IMR-90 (cell line): ENCODE data around the gene NCR1. TPM values are rescaled to one million over a fixed set of nuclear protein-coding genes. Genes with fewer than 3 reads are reported as not detected.
"Not testable (repeated sequence)": the region's sequence is repeated elsewhere in the genome, so short reads cannot be mapped to it uniquely, and the experiment has no call there.

Experiments
- ATAC-seq: fragments of 200-7000 bp; cut with Tn5 transposase; 2 replicates; pipeline ENCODE4 v1.9.1; 2020; ENCODE audit warnings: low read depth, mild to moderate bottlenecking, moderate library complexity
- BruUV-seq: library from RNA; stranded (reverse); fragments of 400-500 nt; replicated peaks from 2 replicates; lab custom pipeline; 2021; lab: Mats Ljungman, UMichigan
- CTCF ChIA-PET: fragments of 300-600 bp; formaldehyde crosslinking; extraction: SDS; loops from one replicate; lab custom pipeline; 2021; ENCODE audit warnings: antibody characterized with exemption; lab: Yijun Ruan, JAX
- POLR2A ChIA-PET: fragments of 300-600 bp; sonication (Branson Sonifier 250); formaldehyde crosslinking; loops from one replicate; lab custom pipeline; 2022; ENCODE audit warnings: antibody characterized with exemption; ENCODE audit not compliant: unreplicated experiment; lab: Charles Lee
- DNase-seq: peaks from one replicate; pipeline ENCODE4 v3.0.0; 2013
- H2AFZ ChIP-seq: replicated peaks from 2 replicates; pipeline ENCODE3; 2013; ENCODE audit warnings: low read length, mild to moderate bottlenecking; ENCODE audit not compliant: poor library complexity
- H2AK5ac ChIP-seq: 2 replicates; pipeline ENCODE4 v1.6.1; 2013; ENCODE audit warnings: low read depth, low read length, inconsistent platforms
- H2AK9ac ChIP-seq: replicated peaks from 2 replicates; pipeline ENCODE3; 2013; ENCODE audit warnings: mild to moderate bottlenecking, low read depth, low read length, moderate library complexity; ENCODE audit not compliant: poor library complexity
- H2BK120ac ChIP-seq: 2 replicates; pipeline ENCODE4 v1.6.1; 2013; ENCODE audit warnings: low read depth, low read length, inconsistent platforms
- H2BK15ac ChIP-seq: 3 replicates; pipeline ENCODE4 v1.6.1; 2013; ENCODE audit warnings: low read depth, low read length, inconsistent platforms
- H2BK20ac ChIP-seq: 2 replicates; pipeline ENCODE4 v1.6.1; 2013; ENCODE audit warnings: low read depth, mild to moderate bottlenecking, inconsistent platforms, low read length, moderate library complexity
- H2BK5ac ChIP-seq: 2 replicates; pipeline ENCODE4 v1.6.1; 2013; ENCODE audit warnings: mild to moderate bottlenecking, low read depth, low read length, inconsistent platforms; ENCODE audit not compliant: poor library complexity, severe bottlenecking
- H3K14ac ChIP-seq: replicated peaks from 2 replicates; pipeline ENCODE4 v1.6.1; 2013; ENCODE audit warnings: low read depth, low read length, inconsistent platforms
- H3K18ac ChIP-seq: 2 replicates; pipeline ENCODE4 v1.6.1; 2013; ENCODE audit warnings: low read depth, low read length, control low read depth
- H3K23ac ChIP-seq: 2 replicates; pipeline ENCODE4 v1.6.1; 2013; ENCODE audit warnings: low read depth, low read length, inconsistent platforms
- H3K27ac ChIP-seq: 2 replicates; pipeline ENCODE4 v1.5.1; 2013; ENCODE audit warnings: mild to moderate bottlenecking, control low read depth, low read length; ENCODE audit not compliant: insufficient read depth
- H3K27me3 ChIP-seq: 2 replicates; pipeline ENCODE4 v1.6.1; 2013; ENCODE audit warnings: low read length; ENCODE audit not compliant: control insufficient read depth, insufficient read depth
- H3K36me3 ChIP-seq: 2 replicates; pipeline ENCODE4 v1.6.1; 2013; ENCODE audit warnings: low read length, mixed read lengths; ENCODE audit not compliant: control insufficient read depth, insufficient read depth
- H3K4ac ChIP-seq: 2 replicates; pipeline ENCODE4 v1.6.1; 2013; ENCODE audit warnings: low read depth, low read length, inconsistent platforms
- H3K4me1 ChIP-seq: 2 replicates; pipeline ENCODE4 v1.6.1; 2013; ENCODE audit warnings: low read length, mixed read lengths; ENCODE audit not compliant: control insufficient read depth, insufficient read depth
- H3K4me2 ChIP-seq: 2 replicates; pipeline ENCODE4 v1.6.1; 2013; ENCODE audit warnings: low read depth, mild to moderate bottlenecking, control low read depth, low read length, moderate library complexity
- H3K4me3 ChIP-seq: 2 replicates; pipeline ENCODE4 v1.5.1; 2013; ENCODE audit warnings: low read depth, mild to moderate bottlenecking, control low read depth, low read length, moderate library complexity; ENCODE audit not compliant: insufficient read depth
- H3K56ac ChIP-seq: 2 replicates; pipeline ENCODE4 v1.6.1; 2013; ENCODE audit warnings: low read length, inconsistent platforms; ENCODE audit not compliant: insufficient read depth; ENCODE audit errors: extremely low read depth
- H3K79me1 ChIP-seq, 2 experiments: 2 replicates each; pipeline ENCODE4 v1.6.1; 2013; ENCODE audit warnings: low read length in 2 of 2, inconsistent platforms in 1 of 2, low read depth in 1 of 2
- H3K9ac ChIP-seq: 2 replicates; pipeline ENCODE4 v1.6.1; 2013; ENCODE audit warnings: low read depth, low read length, control low read depth
- H3K9me1 ChIP-seq: 2 replicates; pipeline ENCODE4 v1.6.1; 2013; ENCODE audit warnings: low read length, inconsistent platforms; ENCODE audit not compliant: insufficient read depth
- H3K9me3 ChIP-seq: 2 replicates; pipeline ENCODE4 v1.6.1; 2013; ENCODE audit warnings: low read length; ENCODE audit not compliant: control insufficient read depth, insufficient read depth
- H4K20me1 ChIP-seq: 2 replicates; pipeline ENCODE4 v1.6.1; 2013; ENCODE audit warnings: low read length, inconsistent platforms; ENCODE audit not compliant: insufficient read depth
- H4K5ac ChIP-seq: 2 replicates; pipeline ENCODE4 v1.6.1; 2013; ENCODE audit warnings: mild to moderate bottlenecking, low read depth, low read length, control low read depth
- H4K8ac ChIP-seq, 2 experiments: 2 replicates each; pipeline ENCODE4 v1.6.1; 2013; ENCODE audit warnings: low read depth in 2 of 2, low read length in 2 of 2, control low read depth in 1 of 2, inconsistent platforms in 1 of 2
- H4K91ac ChIP-seq: 2 replicates; pipeline ENCODE4 v1.6.1; 2013; ENCODE audit warnings: low read depth, low read length, inconsistent platforms; ENCODE audit not compliant: insufficient read depth
- BHLHE40 ChIP-seq: fragments of 150-350 bp; IDR thresholded peaks from 2 replicates; pipeline ENCODE4 v1.6.1; 2016; ENCODE audit warnings: mild to moderate bottlenecking, low read depth, low read length
- CEBPB ChIP-seq: IDR thresholded peaks from 2 replicates; pipeline ENCODE4 v1.6.1; 2012; ENCODE audit warnings: low read depth, low read length, improper control_type of control experiment
- ELK1 ChIP-seq: fragments of 150-350 bp; IDR thresholded peaks from 2 replicates; pipeline ENCODE4 v1.6.1; 2016; ENCODE audit warnings: low read depth, mild to moderate bottlenecking, low read length, moderate library complexity, borderline replicate concordance
- FOS ChIP-seq: fragments of 150-350 bp; IDR thresholded peaks from 2 replicates; pipeline ENCODE4 v1.6.1; 2016; ENCODE audit warnings: low read depth, low read length
- MAZ ChIP-seq: IDR thresholded peaks from 2 replicates; pipeline ENCODE4 v1.6.1; 2012; ENCODE audit warnings: low read depth, mild to moderate bottlenecking, low read length, improper control_type of control experiment, moderate library complexity, borderline replicate concordance
- NFE2L2 ChIP-seq: fragments of 150-350 bp; IDR thresholded peaks from 2 replicates; pipeline ENCODE4 v1.6.1; 2016; ENCODE audit warnings: low read depth, mild to moderate bottlenecking, low read length
- POLR2A ChIP-seq: IDR thresholded peaks from 2 replicates; pipeline ENCODE4 v1.6.1; 2012; ENCODE audit warnings: mild to moderate bottlenecking, low read depth, low read length
- RCOR1 ChIP-seq: IDR thresholded peaks from 2 replicates; pipeline ENCODE4 v1.6.1; 2012; ENCODE audit warnings: mild to moderate bottlenecking, low read length, improper control_type of control experiment; ENCODE audit not compliant: insufficient replicate concordance
- SMC3 ChIP-seq: fragments of 150-350 bp; IDR thresholded peaks from 2 replicates; pipeline ENCODE4 v1.6.1; 2016; ENCODE audit warnings: low read depth, mild to moderate bottlenecking, antibody characterized with exemption, low read length, moderate library complexity
- WGBS, 2 experiments: methylation state at CpG; one replicate each; pipeline versions ENCODE4 v1.1.5 to v1.1.7; 2013; ENCODE audit warnings: missing lambda C conversion rate in 2 of 2; ENCODE audit not compliant: insufficient read length in 1 of 2; ENCODE audit errors: extremely low coverage in 2 of 2; 5-methylcytosine and 5-hydroxymethylcytosine counted together
- dilution Hi-C: fragments of 300-500 bp; cut with HindIII; formaldehyde crosslinking; loops from one replicate; pipeline ENCODE4 v1.14.3; 2018; ENCODE audit warnings: low sequenced_read_pairs; ENCODE audit not compliant: unreplicated experiment
- in situ Hi-C: fragments of 300-500 bp; cut with MboI; formaldehyde crosslinking; loops from 3 replicates; pipeline ENCODE4 v1.14.3; 2019; ENCODE audit warnings: low sequenced_read_pairs, inconsistent platforms, mixed read lengths
- intact Hi-C: fragments of 100-400 bp; cut with micrococcal nuclease; formaldehyde crosslinking; loops from 2 replicates; pipeline ENCODE4 v1.10.0; 2022
- polyA plus RNA-seq, 3 experiments: library from polyadenylated mRNA; depleted of rRNA; stranded (reverse); fragments of >200 nt; gene quantifications; 2 replicates each; pipeline ENCODE4 v1.2.3, GENCODE V29; 2012; ENCODE audit warnings: low replicate concordance in 1 of 3
- total RNA-seq: library from RNA; depleted of rRNA; stranded (reverse); fragments of >200 nt; gene quantifications from 2 replicates; pipeline ENCODE4 v1.2.3, GENCODE V29; 2012

NCR1 gene
- total and polyA plus RNA-seq, 2 of the 4 experiments (the other 2 are of a cell fraction): not detected

GRCh38 chr19:54896036-54896435 lies 9.9 kb upstream of the NCR1 start:
- in situ Hi-C loops: no loop called here
- H3K27ac ChIP-seq: no peak overlapping the region
- no peak overlapping the region for H2BK5ac ChIP-seq
- H3K18ac ChIP-seq: no peak overlapping the region
- no TSS peak for BruUV-seq
- H2BK120ac ChIP-seq: no peak overlapping the region
- no peak overlapping the region for H2AFZ ChIP-seq
- no peak overlapping the region for H4K8ac ChIP-seq
- ATAC-seq: no peak
- no peak overlapping the region for H3K9ac ChIP-seq
- no peak overlapping the region for H2BK15ac ChIP-seq
- TF ChIP-seq FOS (no peak), SMC3 (no peak), ELK1 (no peak), MAZ (no peak), BHLHE40 (no peak), RCOR1 (no peak), NFE2L2 (no peak), POLR2A (no peak), CEBPB (no peak)
- intact Hi-C loops: no loop called here
- H3K4ac ChIP-seq: no peak overlapping the region
- no peak overlapping the region for H3K23ac ChIP-seq
- no peaks in the 10 kb centered on the region for H3K9me1 ChIP-seq
- no peak overlapping the region for H3K4me2 ChIP-seq
- WGBS, 2 experiments: 60% methylated on average over 1 of the region's 2 CpGs; no CpG with 5 or more reads in 1 of the 2 experiments
- CTCF ChIA-PET: no interaction called here
- no peaks in the 10 kb centered on the region for H3K4me1 ChIP-seq
- H2AK5ac ChIP-seq: no peak overlapping the region
- no peak for DNase-seq
- no peaks in the 10 kb centered on the region for H3K36me3 ChIP-seq
- H3K9me3 ChIP-seq: peaks cover 10% of the 10 kb centered on the region
- no peak overlapping the region for H2BK20ac ChIP-seq
- H3K79me1 ChIP-seq: no peaks in the 10 kb centered on the region
- dilution Hi-C loops: no loop called here
- no peak overlapping the region for H3K14ac ChIP-seq
- H4K91ac ChIP-seq: no peak overlapping the region
- no peaks in the 10 kb centered on the region for H3K27me3 ChIP-seq
- H3K56ac ChIP-seq: no peak overlapping the region
- H4K5ac ChIP-seq: no peak overlapping the region
- no peak overlapping the region for H2AK9ac ChIP-seq
- H4K20me1 ChIP-seq: no peaks in the 10 kb centered on the region
- POLR2A ChIA-PET: no interaction called here
- H3K4me3 ChIP-seq: no peak overlapping the region

DNA sequence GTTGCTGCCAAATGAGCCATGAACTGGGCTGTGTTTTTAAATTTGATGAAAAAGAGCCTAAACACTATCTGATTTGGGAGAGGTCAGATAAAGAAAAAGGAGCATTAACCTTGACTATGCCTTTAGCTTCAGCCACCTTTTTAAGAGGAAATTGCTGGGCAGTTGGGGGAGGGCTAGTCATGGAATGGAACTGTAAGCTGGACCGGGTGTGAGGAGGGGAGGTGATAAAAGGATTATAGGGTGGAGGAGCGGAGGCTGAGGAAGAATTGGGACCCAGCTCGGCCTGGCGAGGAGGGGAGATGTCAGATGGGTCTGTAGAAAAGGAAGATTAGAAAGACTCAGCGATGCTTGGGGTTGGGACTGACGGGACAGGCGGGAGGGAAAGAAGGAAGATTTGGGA lies 7.3 kb upstream of the NCR1 start:
- H4K91ac ChIP-seq, H3K4me1 ChIP-seq, H2BK5ac ChIP-seq, H3K18ac ChIP-seq, H3K4me3 ChIP-seq, H3K9me3 ChIP-seq, in situ Hi-C loops, POLR2A ChIA-PET, H3K14ac ChIP-seq, H3K56ac ChIP-seq, H3K23ac ChIP-seq, H3K9me1 ChIP-seq, H3K4ac ChIP-seq, H3K27me3 ChIP-seq, H2AK5ac ChIP-seq, H3K27ac ChIP-seq, dilution Hi-C loops, ATAC-seq, H3K36me3 ChIP-seq, H4K8ac ChIP-seq, H3K4me2 ChIP-seq, H4K20me1 ChIP-seq, H2AK9ac ChIP-seq, H3K9ac ChIP-seq, H4K5ac ChIP-seq, H2BK20ac ChIP-seq, H3K79me1 ChIP-seq, CTCF ChIA-PET, H2BK15ac ChIP-seq, DNase-seq, H2BK120ac ChIP-seq, intact Hi-C loops, BruUV-seq, H2AFZ ChIP-seq: not testable (repeated sequence)
- WGBS, 2 experiments: 0% methylated on average over 1 of the region's 7 CpGs; no CpG with 5 or more reads in 1 of the 2 experiments
